ENCODE results near the gene SPAG9. TPM values are rescaled to one million over a fixed set of nuclear protein-coding genes. Genes with fewer than 3 reads are reported as not detected.

The SPAG9 gene
- total RNA-seq, 3 donors from 2014 or later, result 112 to 178 (median 128) TPM

GRCh38 chr17:50913120-50913519 is 207.5 kb downstream of the SPAG9 start:
- H3K4me1 ChIP-seq, result peaks cover 10 to 44% of the 10 kb centered on the region in 2 donors
- intact Hi-C loops (cut with DNase I; ENCODE audit: low total_unique reads), result no loop called here
- H3K36me3 ChIP-seq, result no peaks in the 10 kb centered on the region
- H3K27me3 ChIP-seq, result no peaks in the 10 kb centered on the region
- TF ChIP-seq POLR2AphosphoS5 (IDR thresholded peaks at IDR 0.05), result no peak
- no peak for TF ChIP-seq POLR2A (IDR thresholded peaks at IDR 0.05)
- TF ChIP-seq, protein P1, sequence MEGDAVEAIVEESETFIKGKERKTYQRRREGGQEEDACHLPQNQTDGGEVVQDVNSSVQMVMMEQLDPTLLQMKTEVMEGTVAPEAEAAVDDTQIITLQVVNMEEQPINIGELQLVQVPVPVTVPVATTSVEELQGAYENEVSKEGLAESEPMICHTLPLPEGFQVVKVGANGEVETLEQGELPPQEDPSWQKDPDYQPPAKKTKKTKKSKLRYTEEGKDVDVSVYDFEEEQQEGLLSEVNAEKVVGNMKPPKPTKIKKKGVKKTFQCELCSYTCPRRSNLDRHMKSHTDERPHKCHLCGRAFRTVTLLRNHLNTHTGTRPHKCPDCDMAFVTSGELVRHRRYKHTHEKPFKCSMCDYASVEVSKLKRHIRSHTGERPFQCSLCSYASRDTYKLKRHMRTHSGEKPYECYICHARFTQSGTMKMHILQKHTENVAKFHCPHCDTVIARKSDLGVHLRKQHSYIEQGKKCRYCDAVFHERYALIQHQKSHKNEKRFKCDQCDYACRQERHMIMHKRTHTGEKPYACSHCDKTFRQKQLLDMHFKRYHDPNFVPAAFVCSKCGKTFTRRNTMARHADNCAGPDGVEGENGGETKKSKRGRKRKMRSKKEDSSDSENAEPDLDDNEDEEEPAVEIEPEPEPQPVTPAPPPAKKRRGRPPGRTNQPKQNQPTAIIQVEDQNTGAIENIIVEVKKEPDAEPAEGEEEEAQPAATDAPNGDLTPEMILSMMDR (IDR thresholded peaks at IDR 0.05), result no peak
- no peak for DNase-seq (ENCODE audit: low spot score in 2 of 2)
- no peak overlapping the region for H3K4me3 ChIP-seq
- H3K27ac ChIP-seq, result peak overlapping the region in 1 of 2 donors; percentile 42
- H3K9me3 ChIP-seq, result no peaks in the 10 kb centered on the region

Other genes with a start within 250 kb of the SPAG9 start
- gene NME1, start 32.7 kb upstream of the SPAG9 start, total RNA-seq, result 10 to 100 TPM; 28.3 to 76.0 (median 28.4) TPM
- 100 to 1,000 TPM; 394 to 566 (median 465) TPM for gene NME2, start 45.5 kb upstream of the SPAG9 start, total RNA-seq
- 10 to 100 TPM; 19.4 to 34.5 (median 24.9) TPM for gene MBTD1, start 139.2 kb upstream of the SPAG9 start, total RNA-seq
- 10 to 100 TPM; 30.6 to 47.2 (median 46.4) TPM for gene UTP18, start 139.7 kb upstream of the SPAG9 start, total RNA-seq

Measured in breast epithelium (tissue), 4 donors.